B cell (primary cell): ENCODE measurements around the gene ZNF639. TPM values are rescaled to one million over a fixed set of nuclear protein-coding genes. Genes with fewer than 3 reads are reported as not detected.
A peak's percentile ranks its signal among the peaks of the same experiment; 100 is the strongest.

Source experiments
- ATAC-seq: fragments of 200-7000 bp; cut with Tn5 transposase; one replicate; pipeline ENCODE4 v1.10.0; 2021; ENCODE audit warnings: low read depth, mild to moderate bottlenecking, moderate number of reproducible peaks, moderate library complexity
- CTCF ChIA-PET: fragments of 350-600 bp; sonication (Branson Sonifier 250); formaldehyde crosslinking; loops from one replicate; lab custom pipeline; 2021; ENCODE audit warnings: antibody characterized with exemption, inconsistent platforms; lab: Charles Lee
- POLR2A ChIA-PET: fragments of 350-600 bp; sonication (Branson Sonifier 250); formaldehyde crosslinking; loops from one replicate; lab custom pipeline; 2021; ENCODE audit warnings: antibody characterized with exemption; lab: Charles Lee
- DNase-seq: peaks from one replicate; pipeline ENCODE4 v3.0.0; 2013
- H2AFZ ChIP-seq: 2 replicates; pipeline ENCODE4 v1.6.1; 2012; ENCODE audit warnings: mild to moderate bottlenecking, low read depth, low read length; ENCODE audit not compliant: insufficient read depth, poor library complexity, severe bottlenecking
- H3K27ac ChIP-seq, 2 donors: 1 replicate in 1 of 2; 2 replicates in 1 of 2; pipeline ENCODE4 v1.5.1; 2012 to 2013; ENCODE audit warnings: low read length in 2 of 2, mild to moderate bottlenecking in 2 of 2, moderate library complexity in 1 of 2
- H3K27me3 ChIP-seq, 4 experiments: fragments of 200-600 bp in 1 of 4; sonication (generic) in 1 of 4; replicated peaks in 1 of 4; 1 replicate in 2 of 4; 2 replicates in 2 of 4; pipeline versions ENCODE4 v1.6.1 to v1.7.0; 2013 to 2016; ENCODE audit warnings: low read length in 3 of 4, mild to moderate bottlenecking in 2 of 4, mixed read lengths in 1 of 4, moderate library complexity in 1 of 4; ENCODE audit not compliant: insufficient read depth in 4 of 4, control insufficient read depth in 3 of 4; ENCODE audit errors: control extremely low read depth in 1 of 4
- H3K36me3 ChIP-seq, 2 experiments: replicated peaks in 1 of 2; 1 replicate in 1 of 2; 2 replicates in 1 of 2; pipeline versions ENCODE4 v1.6.1 to v1.7.1; 2013; ENCODE audit warnings: low read length in 1 of 2; ENCODE audit not compliant: insufficient read depth in 2 of 2, control insufficient read depth in 1 of 2; ENCODE audit errors: control extremely low read depth in 1 of 2, extremely low read depth in 1 of 2
- H3K4me1 ChIP-seq, 2 donors: fragments of 200-600 bp in 1 of 2; sonication (generic) in 1 of 2; 1 replicate in 1 of 2; 2 replicates in 1 of 2; pipeline versions ENCODE4 v1.5.1 to v1.6.1; 2013 to 2017; ENCODE audit warnings: low read length in 2 of 2; ENCODE audit not compliant: control insufficient read depth in 2 of 2, insufficient read depth in 2 of 2
- H3K4me2 ChIP-seq: replicated peaks from 2 replicates; pipeline ENCODE3; 2012; ENCODE audit warnings: mild to moderate bottlenecking, low read depth, low read length; ENCODE audit not compliant: poor library complexity, severe bottlenecking
- H3K4me3 ChIP-seq, 5 experiments: fragments of 200-600 bp in 1 of 5; sonication (generic) in 1 of 5; 1 replicate in 3 of 5; 2 replicates in 2 of 5; pipeline versions ENCODE4 v1.5.1 to v1.7.0; 2011 to 2016; ENCODE audit warnings: low read length in 4 of 5, mild to moderate bottlenecking in 4 of 5, low read depth in 2 of 5, control low read depth in 1 of 5, moderate library complexity in 1 of 5; ENCODE audit not compliant: insufficient read depth in 1 of 5; ENCODE audit errors: control extremely low read depth in 1 of 5, extremely low read depth in 1 of 5
- H3K79me2 ChIP-seq: fragments of 200-600 bp; sonication (generic); one replicate; pipeline ENCODE4 v1.6.0; 2016; ENCODE audit warnings: low read length; ENCODE audit not compliant: control insufficient read depth, insufficient read depth
- H3K9ac ChIP-seq: fragments of 200-600 bp; sonication (generic); 2 replicates; pipeline ENCODE4 v1.6.1; 2017; ENCODE audit warnings: mild to moderate bottlenecking, low read length, moderate library complexity
- H3K9me3 ChIP-seq, 3 donors: one replicate each; pipeline versions ENCODE4 v1.6.1 to v1.7.1; 2013; ENCODE audit warnings: low read length in 2 of 3; ENCODE audit not compliant: control insufficient read depth in 2 of 3, insufficient read depth in 1 of 3; ENCODE audit errors: control extremely low read depth in 1 of 3
- H4K20me1 ChIP-seq: 2 replicates; pipeline ENCODE4 v1.6.0; 2012; ENCODE audit warnings: mild to moderate bottlenecking, low read length; ENCODE audit not compliant: insufficient read depth, control insufficient read depth, poor library complexity, severe bottlenecking
- H3K27ac Mint-ChIP-seq: one replicate; pipeline ENCODE4 v1.8.0; 2021; ENCODE audit warnings: mixed read lengths
- H3K27me3 Mint-ChIP-seq: one replicate; pipeline ENCODE4 v1.8.0; 2021; ENCODE audit warnings: mixed read lengths
- H3K4me1 Mint-ChIP-seq: one replicate; pipeline ENCODE4 v1.8.0; 2021; ENCODE audit warnings: mixed read lengths
- H3K4me3 Mint-ChIP-seq: one replicate; pipeline ENCODE4 v1.8.0; 2021; ENCODE audit warnings: mixed read lengths
- H3K9me3 Mint-ChIP-seq: one replicate; pipeline ENCODE4 v1.8.0; 2022; ENCODE audit warnings: mixed read lengths; ENCODE audit not compliant: insufficient read depth
- EZH2 ChIP-seq: IDR thresholded peaks from 2 replicates; pipeline ENCODE4 v1.6.1; 2012; ENCODE audit warnings: borderline replicate concordance, low read depth, mild to moderate bottlenecking, moderate library complexity, low read length; ENCODE audit not compliant: insufficient read depth, poor library complexity, severe bottlenecking
- WGBS: methylation state at CpG from one replicate; pipeline ENCODE4 v1.1.5; 2013; ENCODE audit warnings: missing lambda C conversion rate; ENCODE audit not compliant: insufficient coverage; 5-methylcytosine and 5-hydroxymethylcytosine counted together
- intact Hi-C: fragments of 100-400 bp; cut with micrococcal nuclease; formaldehyde crosslinking; loops from one replicate; pipeline ENCODE4 v1.10.0; 2022
- polyA plus RNA-seq: library from polyadenylated mRNA; depleted of rRNA; stranded (reverse); fragments of >200 nt; gene quantifications from 2 replicates; pipeline ENCODE4 v1.2.3, GENCODE V29; 2012
- total RNA-seq, 2 donors: library from RNA; stranded (reverse); fragments of 120-200 nt in 1 of 2; gene quantifications; 1 replicate in 1 of 2; 2 replicates in 1 of 2; pipeline versions ENCODE4 v1.2.3 to v1.2.4, GENCODE V29; 2013 to 2022
- TF ChIP-seq, protein P1 (sequence below): fragments of 200-600 bp; IDR thresholded peaks from one replicate; pipeline ENCODE4 v1.8.0; 2022; ENCODE audit warnings: antibody characterized with exemption, mild to moderate bottlenecking

ZNF639 gene
- total and polyA plus RNA-seq, 2 donors (not counting 1 experiment from before 2014, with no cell fraction given), result 22.4 to 39.8 TPM

DNA sequence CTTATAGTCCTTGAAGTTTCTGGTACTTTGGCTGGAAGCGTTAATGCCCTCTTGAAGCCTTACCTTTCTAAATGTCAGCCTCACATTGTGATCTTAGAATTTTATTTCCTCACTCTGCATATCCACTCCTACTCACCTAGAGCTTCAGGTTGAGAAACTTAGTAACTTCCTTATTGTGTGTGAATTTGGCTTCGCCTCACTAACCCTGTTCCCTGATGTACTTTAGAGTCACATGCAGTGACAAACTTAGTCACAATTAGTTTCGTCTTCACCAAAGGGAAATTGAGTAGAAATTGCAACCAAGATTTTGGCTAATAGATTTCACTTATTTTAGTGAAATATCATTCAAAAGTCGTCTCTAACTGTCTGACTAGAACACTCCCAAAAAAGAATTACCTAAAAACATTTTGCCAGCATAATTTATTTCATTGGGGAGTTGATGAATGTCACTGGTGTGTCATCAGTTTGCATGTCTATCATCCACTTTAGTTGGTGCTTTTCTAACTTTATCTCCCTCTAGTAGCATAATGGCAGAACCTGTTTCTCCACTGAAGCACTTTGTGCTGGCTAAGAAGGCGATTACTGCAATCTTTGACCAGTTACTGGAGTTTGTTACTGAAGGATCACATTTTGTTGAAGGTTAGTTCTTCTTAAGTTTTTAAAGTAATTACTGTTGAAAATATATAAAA is 25.6 kb downstream of the ZNF639 start:
- ChIA-PET POLR2A (interaction anchor here (1.2 kb wide), 1 partner anchor 256 kb away, joined by 3 read pairs; the partner anchor contains the start of genes MRPL47 and NDUFB5), CTCF (interaction anchor here (0.9 to 1.9 kb wide), 3 partner anchors 25 to 333 kb away, joined by 3 to 9 read pairs (median 4); partner anchors contain the start of gene ZNF639)
- TF ChIP-seq EZH2, result no peak
- TF ChIP-seq, protein P1, sequence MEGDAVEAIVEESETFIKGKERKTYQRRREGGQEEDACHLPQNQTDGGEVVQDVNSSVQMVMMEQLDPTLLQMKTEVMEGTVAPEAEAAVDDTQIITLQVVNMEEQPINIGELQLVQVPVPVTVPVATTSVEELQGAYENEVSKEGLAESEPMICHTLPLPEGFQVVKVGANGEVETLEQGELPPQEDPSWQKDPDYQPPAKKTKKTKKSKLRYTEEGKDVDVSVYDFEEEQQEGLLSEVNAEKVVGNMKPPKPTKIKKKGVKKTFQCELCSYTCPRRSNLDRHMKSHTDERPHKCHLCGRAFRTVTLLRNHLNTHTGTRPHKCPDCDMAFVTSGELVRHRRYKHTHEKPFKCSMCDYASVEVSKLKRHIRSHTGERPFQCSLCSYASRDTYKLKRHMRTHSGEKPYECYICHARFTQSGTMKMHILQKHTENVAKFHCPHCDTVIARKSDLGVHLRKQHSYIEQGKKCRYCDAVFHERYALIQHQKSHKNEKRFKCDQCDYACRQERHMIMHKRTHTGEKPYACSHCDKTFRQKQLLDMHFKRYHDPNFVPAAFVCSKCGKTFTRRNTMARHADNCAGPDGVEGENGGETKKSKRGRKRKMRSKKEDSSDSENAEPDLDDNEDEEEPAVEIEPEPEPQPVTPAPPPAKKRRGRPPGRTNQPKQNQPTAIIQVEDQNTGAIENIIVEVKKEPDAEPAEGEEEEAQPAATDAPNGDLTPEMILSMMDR, result no peak
- Mint-ChIP-seq H3K4me3 (peak overlapping the region; percentile 95), H3K27me3 (no peaks in the 10 kb centered on the region), H3K27ac (peak overlapping the region; percentile 93), H3K4me1 (peaks cover 28% of the 10 kb centered on the region), H3K9me3 (no peaks in the 10 kb centered on the region)
- H3K9ac ChIP-seq, result peak overlapping the region; percentile 88
- DNase-seq (peak; percentile 83), ATAC-seq (peak; percentile 62)
- H3K36me3 ChIP-seq, result peaks cover 7 to 40% of the 10 kb centered on the region in 2 experiments
- H3K4me3 ChIP-seq, result peak overlapping the region; percentile 83 to 99 (median 98)
- H3K79me2 ChIP-seq, result peaks cover 55% of the 10 kb centered on the region
- H3K4me2 ChIP-seq, result peak overlapping the region; percentile 75
- peak overlapping the region; percentile 97 for H2AFZ ChIP-seq
- intact Hi-C loops, result loop anchor here (1.0 to 5.0 kb wide), 5 partner anchors 84 to 1254 kb away; partner anchors contain the start of genes ACTL6A, GNB4 and TTC14
- H3K9me3 ChIP-seq, result no peaks in the 10 kb centered on the region
- H3K4me1 ChIP-seq, result peaks cover 17 to 32% of the 10 kb centered on the region in 2 donors
- peak overlapping the region; percentile 71 to 86 for H3K27ac ChIP-seq
- no CpG with 5 or more reads among the region's 5 CpGs for WGBS
- H4K20me1 ChIP-seq, result peaks cover 17% of the 10 kb centered on the region
- H3K27me3 ChIP-seq, result no peaks in the 10 kb centered on the region

DNA sequence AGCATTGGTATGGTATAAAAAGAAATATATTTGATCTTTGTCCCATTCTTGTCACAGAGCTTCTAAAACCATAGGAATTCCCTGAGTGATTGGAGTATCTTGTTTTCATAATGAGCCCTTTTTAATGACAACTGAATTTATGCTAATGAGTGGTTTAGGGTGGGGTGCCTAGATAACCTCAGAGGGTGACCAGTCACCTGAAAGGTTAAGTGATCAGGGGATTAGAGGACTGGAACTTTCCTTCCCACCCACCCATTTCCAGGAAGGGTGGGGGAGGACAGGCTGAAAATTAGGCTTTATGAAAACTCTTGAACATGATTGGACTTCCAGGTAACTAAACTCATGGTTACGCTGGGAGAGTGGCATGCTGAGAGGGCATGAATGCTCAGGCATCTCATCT is 33.2 kb downstream of the ZNF639 start:
- Histone ChIP-seq H3K4me1 (peaks cover 5 to 8% of the 10 kb centered on the region in 2 donors), H4K20me1 (peaks cover 49% of the 10 kb centered on the region), H3K36me3 (peaks cover 17 to 85% of the 10 kb centered on the region in 2 experiments), H3K4me3 (no peak overlapping the region), H3K4me2 (no peak overlapping the region), H3K9ac (no peak overlapping the region), H3K27ac (peak overlapping the region in 1 of 2 donors; percentile 12), H3K79me2 (peaks cover 51% of the 10 kb centered on the region), H3K27me3 (no peaks in the 10 kb centered on the region), H2AFZ (no peak overlapping the region), H3K9me3 (no peaks in the 10 kb centered on the region)
- WGBS, result no CpG with 5 or more reads among the region's 1 CpG
- CTCF ChIA-PET, result no interaction called here
- TF ChIP-seq, protein P1, result no peak
- TF ChIP-seq EZH2, result no peak
- intact Hi-C loops, result no loop called here
- no peak for ATAC-seq
- Mint-ChIP-seq H3K27me3 (no peaks in the 10 kb centered on the region), H3K9me3 (no peaks in the 10 kb centered on the region), H3K27ac (peak overlapping the region; percentile 32), H3K4me3 (no peak overlapping the region), H3K4me1 (peaks cover 20% of the 10 kb centered on the region)
- no peak for DNase-seq
- POLR2A ChIA-PET, result no interaction called here
